ENCODE measurements around the gene CA10.

CA10 gene

DNA sequence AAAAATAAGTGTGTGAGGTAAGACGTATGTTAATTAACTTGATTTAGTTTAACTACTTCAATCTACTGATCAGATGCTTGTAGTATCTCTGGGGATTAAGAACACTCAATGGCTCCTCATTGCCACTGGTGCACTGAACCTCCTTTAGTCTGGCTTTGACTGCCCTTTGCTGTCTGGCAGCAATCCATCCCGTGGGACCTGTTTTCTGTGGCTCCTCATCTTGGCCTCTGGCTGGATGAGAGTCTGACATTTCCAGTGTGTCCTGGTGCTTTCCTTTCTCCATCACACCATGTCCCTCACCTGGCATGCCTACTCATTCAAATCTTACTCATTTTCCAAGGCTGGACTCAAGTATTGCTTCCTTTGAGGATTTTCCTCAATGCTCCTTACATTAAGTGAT lies 212.2 kb downstream of the CA10 start:
- no peak for DNase-seq

DNA sequence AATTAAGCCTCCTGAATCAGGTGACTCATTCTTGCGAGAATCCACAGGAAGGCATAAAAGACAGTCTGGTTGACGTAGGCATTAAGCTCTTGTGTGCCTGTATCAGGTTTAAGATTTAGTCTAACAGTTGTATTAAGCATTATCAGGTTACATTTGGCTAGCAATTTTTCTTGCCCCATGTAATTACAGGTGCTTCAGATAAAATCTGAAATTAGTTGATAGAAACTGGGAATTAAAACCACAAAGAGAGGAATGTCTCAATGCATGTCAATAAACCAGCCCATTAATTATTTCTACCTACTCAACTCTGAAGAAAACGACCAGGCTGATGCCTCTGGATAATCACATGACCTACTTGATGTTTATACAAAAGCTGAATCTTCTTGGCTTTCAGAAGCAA lies 217.2 kb downstream of the CA10 start:
- DNase-seq = no peak

DNA sequence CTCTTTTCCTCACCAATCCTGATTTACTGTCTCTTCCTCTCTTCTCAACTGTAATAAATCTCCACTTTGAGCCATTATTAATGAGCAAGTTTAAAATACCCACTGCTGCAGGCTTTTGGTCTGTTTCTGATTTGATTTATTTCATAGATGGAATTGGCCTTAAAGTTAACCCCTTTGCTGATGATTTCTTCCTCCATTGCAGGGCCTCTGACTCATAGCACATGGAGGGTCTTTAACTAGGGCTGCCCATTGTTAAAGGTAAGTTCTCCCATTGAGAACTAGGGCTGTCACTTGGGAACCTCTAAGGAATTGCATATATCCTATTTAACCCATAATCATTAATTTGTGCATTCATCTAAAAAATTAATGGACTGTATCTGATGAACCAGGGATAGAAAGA lies 221.2 kb downstream of the CA10 start:
- DNase-seq = no peak

DNA sequence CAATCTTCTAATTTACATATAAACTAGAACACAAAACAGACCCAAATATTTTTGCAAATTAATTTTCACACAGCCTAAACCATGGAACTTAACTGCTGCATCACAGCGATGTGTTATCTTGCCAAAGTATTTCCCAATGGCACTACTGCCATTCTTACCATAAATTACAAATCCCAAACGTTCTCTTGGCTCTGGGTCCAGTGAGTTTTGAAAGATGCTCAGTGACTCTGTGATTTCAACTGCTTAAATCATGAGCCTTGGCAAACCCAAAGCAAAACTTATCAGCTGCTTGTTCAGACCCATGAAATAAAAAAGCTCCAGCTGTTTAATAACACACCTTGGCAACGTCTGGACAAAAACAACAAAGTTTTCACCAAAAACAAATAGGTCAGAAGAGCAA lies 223.0 kb downstream of the CA10 start:
- DNase-seq = no peak

DNA sequence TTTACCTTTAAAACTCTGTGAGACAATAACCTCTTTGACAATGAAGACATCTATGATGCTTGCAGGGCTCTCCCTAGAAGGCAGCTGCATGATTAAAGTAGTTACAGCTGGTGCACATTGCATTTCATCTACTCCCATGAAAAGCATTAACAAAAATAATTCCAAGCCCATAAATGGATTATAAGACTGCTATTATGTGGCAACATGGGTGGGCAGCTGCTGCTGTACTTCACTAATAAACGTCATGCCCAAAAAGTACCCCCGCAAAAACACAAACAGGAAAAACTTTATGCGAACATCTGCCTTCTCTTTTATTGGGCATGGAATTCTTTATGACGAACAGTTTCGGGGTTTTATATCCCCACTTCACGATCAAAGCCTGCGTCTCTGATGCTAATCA lies 224.9 kb downstream of the CA10 start:
- DNase-seq = no peak

DNA sequence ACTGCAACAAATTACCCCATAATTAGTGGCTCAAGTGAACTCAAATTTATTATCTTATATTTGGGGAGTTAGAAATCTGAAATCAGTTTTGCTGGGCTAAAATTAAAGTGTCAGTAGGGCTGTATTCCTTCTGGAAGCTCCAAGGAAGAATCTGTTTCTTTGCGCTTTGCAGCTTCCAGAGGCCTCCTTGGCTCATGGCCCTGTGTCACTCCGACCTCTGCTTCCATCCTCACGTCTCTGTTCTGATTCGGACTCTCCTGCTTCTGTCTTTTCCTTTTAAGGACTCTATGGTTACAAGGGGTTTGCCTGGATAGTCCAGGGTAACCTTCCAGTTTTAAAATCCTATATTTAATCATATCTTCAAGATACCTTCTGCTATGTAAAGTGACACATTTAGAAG lies 232.1 kb downstream of the CA10 start:
- no peak for DNase-seq

DNA sequence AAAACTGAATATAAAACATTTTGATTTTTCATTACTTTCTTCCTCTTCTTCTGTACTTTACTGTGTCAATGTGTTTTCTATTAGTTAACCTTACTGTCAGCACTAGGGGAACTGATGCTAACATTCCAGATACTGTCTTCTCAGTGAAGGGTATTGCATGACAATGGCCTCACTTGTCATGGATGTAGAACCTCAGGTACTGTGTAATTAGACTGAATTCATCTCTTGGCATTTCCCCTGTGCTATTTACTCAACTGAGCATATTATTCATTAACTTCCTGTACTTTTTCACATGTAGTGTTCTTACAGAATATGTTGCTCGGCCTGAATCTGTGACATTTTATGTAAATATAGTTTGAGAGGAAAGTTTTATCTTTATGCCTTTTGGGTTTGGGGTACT lies 237.0 kb downstream of the CA10 start:
- DNase-seq = no peak

DNA sequence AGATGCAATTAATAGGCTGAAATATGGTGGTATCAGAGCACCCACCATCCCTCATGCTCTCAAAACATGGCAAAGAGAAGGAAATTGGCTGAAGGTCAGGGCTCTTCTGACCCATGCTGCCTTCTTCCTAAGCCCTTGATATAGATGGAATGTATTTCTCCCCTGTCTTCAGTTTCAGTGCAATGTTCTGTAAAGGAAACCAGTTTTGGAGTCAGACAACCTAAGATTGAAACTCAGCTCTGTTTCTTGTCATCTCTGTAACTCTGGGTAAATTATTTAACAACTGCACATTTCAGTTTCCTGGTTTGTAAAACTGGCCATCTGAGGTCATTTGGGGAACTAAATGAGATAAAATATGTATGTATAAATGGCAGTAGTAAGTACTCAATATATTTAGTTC lies 243.9 kb downstream of the CA10 start:
- no peak for DNase-seq

DNA sequence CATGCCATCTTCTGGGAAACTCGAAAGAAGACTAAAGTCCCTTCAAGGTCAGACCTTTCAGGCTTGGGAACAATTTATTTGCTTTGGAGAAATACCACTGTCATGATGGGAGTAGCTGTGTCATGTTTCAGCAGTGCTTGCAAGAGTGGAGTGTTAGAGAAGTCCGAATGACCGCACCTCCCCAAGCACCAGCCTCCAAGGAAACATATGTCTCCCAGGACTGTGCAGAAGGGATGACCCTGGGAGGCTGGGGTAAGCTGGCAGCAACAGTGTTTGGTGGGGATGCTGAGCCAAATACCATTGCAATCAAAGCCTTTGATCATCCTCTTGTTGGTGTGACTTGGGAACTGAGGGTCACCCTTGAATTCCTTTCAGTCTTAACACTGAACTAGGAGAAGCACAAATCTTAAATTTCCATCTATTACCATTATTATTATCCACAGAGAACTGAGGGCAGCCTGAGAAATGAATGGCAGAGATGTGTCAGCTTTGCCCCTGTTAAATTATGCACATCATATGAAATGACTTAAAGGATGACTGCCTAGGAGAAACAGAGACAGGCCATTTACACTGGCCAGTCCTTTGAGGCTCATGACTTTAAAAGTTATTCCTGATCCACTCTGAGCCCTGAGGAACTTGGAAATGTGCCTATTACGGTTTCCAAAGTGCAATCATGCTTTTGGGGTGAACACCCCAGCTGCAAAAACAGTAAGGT lies 244.9 kb downstream of the CA10 start:
- no peak for DNase-seq

DNA sequence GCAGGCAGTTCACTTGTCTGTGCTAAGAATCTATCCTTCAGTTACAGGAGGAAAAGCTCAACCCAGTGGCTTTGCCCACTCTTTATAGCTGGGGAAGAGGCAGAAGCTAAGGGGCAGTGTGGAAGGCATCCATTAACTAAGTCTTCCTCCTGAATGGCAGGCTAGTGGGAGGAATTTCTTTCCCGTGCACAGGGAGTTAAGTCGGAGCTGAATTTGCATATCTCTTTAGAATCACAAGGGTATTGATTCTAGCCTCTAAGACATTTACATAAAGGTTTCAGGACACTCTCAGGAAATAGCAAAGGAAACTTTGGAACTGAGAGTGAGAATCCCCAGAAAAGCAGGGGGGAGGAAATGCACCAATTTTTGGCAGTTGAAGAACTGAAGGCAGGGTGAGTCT lies 245.6 kb downstream of the CA10 start:
- no peak for DNase-seq

DNA sequence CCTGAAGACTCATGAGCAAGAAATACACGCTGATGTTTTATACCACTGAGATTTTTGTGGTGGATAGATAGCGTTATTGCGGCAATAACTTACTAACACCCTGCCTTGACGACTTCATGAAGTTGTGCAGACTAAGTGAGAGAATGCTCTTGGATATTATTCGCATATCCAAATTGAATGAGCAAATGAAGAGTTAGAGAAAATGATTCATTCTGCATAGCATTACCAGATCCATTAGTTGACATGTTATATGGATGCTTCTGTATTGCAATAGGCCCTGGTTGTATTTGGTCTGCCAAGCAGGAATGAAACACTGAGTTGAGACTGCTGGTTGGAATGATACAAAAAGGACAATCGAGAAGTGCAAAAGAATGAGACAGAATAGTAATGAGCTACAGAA lies 247.3 kb downstream of the CA10 start:
- DNase-seq = no peak

DNA sequence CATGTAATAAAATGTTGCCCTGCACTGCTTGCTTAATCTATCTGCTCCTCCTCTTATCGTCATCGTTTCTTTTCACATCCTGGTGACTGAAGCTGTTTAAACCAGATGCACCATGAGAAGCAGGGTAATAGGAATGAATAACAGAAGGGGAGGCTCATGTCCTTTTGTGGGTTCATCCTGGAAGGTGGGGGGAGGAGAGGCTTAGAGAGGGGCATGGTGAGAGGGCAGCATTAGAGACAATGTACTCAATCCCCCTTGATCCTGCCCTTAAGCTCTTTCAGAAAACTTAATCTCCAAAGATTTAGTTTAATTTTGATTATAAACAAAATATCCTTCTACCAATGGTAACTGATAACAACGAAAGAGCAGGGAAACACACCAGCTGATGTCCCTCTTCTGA lies 248.5 kb downstream of the CA10 start:
- no peak for DNase-seq

DNA sequence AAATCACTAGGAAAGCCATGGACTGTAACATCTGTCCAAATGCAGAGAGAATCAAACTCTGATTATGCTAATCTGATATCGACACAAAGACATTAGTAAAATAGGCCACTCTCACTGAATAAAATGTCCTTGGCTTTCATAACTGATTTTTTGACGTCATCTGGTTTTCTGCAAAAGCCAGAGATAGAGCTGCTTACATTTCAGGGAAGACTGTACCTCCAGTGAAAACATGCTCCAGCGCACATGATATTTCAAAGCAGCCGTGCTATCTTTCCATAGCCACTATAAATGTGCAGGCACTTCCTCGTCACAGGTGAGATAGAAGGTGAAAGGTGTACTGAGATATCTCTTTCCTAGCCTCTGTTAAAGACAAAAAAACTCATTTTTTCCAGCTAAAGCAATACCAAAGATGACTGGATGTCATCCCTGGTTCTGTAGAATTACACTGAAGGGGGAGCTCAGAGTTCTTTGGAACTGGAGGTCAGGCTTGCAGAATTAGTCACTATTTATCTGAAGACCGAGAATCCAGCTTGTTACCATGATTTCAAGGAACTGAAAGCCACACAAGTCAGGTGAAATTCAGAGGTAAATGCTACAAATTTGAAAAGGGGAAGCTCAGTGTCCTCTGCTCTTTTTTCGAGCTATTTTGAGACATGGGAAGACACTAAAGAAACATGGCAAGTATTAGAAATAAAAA lies 249.5 kb downstream of the CA10 start:
- DNase-seq = no peak

DNA sequence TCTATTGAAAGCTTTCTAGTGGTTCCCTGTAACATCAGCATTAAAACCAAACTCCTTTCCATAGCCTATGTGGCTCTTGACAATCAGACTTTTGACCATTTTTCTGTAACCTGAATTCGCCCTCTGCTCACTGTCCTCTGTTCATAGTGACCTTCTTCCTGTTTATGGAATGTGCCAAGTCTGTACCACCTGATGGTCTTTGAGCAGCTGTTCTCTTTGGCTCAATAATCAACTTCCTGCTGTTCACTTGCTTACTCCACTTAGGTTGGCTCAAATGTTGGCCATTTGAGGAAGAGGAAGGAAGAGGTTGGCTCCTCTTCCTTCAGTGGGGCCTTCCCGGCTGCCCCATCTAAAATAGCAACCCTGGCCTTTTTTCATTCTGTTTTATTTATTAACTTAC lies 251.5 kb downstream of the CA10 start:
- DNase-seq = no peak

DNA sequence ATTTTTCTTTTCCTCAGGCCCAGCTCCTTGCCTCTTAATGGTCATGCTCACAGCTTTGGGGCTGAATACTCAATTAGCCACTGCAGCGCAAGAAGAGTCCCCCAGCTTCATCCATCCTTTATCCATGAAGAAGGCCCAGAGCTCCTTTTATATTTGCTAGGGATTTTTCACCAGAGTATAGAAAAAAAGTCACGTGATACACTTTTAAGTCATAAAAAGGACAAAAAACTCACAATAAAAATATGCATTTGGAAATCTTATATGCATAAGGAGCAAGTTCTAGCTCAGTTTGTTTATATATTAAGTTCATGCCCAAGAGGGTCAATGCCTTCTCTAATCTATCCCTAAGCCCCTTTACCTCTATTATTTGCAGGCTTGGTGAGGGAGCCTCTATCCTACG lies 254.1 kb downstream of the CA10 start:
- DNase-seq = no peak

DNA sequence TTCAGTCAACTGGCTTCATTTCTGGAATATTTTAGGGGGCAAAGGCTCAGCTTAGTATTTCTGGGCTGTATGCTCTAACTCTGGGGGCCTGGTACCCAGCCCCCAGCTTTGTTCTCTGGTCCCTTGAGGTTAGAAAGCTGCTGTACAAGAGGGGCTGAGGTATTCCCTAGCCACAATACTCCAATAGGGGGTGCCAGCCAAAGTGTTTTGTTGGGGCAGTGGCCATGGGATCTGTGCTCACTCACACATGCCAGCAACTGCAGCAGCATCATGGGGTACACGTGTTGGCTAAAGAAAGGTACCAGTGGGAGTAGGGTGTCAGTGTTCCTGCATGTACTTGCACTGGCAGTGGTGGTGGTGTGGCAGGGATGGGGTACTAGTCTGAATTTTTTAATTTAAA lies 257.3 kb downstream of the CA10 start:
- DNase-seq = no peak

DNA sequence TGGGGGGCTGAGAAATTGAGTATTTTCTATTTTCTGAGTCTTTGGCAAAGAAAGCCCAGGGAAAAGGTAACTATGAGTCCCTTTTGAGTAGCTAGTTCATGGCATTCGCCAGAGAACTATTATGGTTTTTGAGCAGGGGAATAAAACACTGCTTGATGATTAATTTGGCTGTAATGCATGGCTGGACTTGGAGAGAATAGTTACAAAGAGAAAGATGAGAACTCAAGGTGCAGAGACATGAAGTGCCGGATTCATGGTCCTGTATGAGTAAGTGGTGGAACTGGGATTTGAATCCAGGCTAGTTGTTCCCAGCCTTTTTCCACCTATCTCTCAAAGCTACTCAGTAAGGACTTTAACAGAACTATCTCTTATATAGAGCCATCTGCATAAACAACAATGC lies 266.6 kb downstream of the CA10 start:
- no peak for DNase-seq

DNA sequence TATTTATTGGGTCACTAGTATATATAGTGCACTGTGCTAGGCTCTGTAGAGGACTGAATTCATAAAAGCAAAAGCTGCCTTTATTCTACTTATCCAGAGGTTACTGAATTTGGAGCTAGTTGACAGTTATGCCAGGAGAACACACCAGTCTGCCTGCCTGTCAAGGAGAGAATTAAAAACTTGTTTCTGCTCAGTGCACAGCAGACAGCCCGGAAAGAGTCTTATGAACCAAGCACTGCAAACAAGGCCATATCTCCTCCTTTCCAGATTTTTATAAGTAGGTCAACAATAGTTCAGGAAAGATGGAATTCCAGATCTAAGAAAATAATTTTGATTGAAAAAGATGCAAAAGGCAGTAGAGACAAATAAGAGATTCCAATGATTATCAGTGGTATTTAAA lies 267.8 kb downstream of the CA10 start:
- DNase-seq = no peak

DNA sequence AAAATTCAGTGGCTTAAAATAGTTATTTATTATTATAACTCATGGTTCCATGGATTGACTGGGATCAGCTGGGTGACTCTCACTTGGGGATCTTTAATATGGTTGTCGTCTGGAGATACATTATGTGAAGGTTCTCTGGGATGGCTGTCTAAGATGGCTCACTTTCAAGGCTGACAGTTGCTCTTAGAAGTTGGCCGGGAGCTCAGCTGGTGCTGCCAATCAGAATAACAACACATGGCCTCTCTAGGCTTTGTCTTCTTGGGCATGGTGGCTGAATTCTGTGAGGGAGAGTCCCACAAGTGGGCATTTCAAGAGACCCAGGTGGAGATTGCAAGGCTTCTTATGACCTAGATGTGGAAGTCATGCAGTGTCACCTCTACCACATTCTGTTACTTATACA lies 269.7 kb downstream of the CA10 start:
- no peak for DNase-seq

DNA sequence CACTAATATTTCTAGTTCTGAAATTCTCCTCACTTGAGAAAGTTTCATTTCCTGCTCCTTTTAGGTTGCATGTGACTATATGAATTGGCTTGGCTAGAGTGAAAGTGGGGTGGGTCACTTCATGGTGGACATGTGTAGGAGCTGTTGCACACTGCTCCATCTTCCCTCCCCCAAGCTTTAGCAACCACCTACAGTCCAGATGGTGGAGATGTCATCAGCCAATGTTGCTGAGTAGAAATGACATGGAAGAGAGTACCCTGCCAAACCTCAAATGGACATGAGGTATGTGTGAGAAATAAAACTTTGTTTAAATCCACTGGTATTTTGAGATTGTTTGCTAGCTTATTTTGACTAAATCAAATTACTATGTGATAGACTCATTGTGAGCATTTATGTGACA lies 281.5 kb downstream of the CA10 start:
- no peak for DNase-seq

DNA sequence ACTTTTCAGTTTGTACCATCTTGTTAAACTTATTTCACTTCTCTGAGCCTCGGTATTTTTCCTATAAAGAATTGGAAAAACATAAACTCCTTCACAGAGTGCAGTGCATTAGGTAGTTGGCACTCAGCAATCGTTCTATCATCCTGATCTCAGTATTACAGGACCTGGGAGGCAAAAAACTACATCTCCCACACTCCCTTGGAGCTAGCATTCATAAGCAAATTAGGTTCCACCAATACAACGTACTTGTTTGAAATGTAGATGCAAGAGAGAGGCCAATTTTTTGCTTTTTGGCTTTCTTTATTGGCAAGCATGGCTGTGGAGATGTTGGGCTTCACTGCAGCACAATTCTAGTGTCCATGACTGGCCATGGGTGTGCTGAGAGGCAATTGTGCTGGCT lies 285.2 kb downstream of the CA10 start:
- DNase-seq = no peak

DNA sequence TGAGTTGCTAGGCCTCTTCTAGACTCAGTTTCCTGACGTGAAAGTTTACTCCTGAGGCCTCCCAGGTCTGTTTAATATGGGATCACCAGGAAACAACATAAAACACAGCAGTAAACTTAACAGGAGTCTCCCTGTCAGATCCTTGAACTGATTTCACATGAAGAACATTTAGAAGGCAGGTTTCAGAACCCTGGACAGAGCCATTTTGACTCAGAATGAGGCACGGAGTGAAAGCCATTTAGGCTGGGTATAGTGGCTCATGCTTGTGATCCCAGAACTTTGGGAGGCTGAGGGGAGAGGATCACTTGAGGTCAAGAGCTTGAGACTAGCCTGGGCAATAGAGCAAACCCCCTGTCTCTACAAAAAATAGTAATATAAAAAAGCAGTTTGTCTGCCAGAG lies 289.1 kb downstream of the CA10 start:
- no peak for DNase-seq

DNA sequence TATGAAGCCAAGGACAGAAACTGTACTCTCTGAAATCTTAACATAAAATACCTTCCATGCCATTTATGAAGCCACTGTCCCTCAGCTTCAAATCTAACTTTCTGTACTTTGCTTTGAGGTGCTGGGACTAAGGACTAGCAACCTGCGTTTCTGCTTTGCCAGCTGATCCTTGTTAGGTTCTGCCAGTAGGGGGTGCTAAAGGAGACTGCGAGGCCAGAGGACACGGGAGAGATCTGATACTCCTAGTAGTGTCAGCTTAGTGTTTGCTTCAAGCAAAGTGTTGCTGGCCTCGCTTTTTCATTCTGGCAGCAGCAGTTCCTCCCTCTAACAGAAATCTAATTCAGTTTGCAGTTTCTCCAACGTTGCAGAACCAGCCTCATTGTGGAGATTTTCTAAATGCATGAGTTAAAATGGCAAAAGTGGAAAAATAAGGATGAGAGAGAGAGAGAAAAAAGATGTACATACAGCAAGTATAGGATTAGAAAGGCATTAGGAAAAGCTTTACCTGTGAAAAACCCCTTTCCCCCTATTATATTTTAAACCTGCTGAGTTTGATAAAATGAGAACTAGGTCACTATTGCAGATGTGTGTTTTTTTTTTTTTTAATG lies 297.5 kb downstream of the CA10 start:
- peak; percentile 19 for DNase-seq

DNA sequence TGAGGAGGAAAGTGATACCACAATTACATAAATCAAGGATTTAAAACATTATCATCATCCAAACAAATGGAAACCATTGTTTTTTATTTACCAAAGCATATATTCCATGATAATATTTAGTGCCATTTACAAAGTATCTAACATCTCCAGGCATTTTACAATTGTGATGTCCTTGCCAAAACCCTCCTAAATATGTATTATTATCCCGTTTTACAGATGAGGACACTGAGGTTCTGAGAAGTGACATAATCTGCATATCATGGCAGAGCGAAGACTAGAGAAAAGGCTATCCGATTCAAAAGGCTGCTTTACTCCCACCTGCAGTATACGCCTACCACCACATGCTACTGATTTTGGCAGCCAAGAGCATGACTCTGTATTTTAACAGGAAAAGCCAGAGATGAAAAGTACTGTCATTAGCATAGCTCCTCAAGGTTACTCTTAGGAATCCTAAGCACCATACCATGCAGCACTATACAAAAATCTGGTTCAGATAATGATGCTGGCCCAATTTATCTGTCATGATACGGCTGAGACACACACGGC lies 301.4 kb downstream of the CA10 start:
- DNase-seq = no peak

Measured in stimulated activated CD4-positive, alpha-beta T cell treated with anti-CD3 and anti-CD28 coated beads, Interleukin-1b, Interleukin-23, amount 100 ng/mL, for 48 hours (primary cell).